Vagina (tissue), 2 donors: ENCODE data around the gene NEXMIF. TPM values are rescaled to one million over a fixed set of nuclear protein-coding genes. Genes with fewer than 3 reads are reported as not detected.
"Not testable (repeated sequence)": the region's sequence is repeated elsewhere in the genome, so short reads cannot be mapped to it uniquely, and the experiment has no call there.

ENCODE experiments used
- DNase-seq, 2 donors: peaks; one replicate each; pipeline ENCODE4 v3.0.0-alpha.2; 2017; ENCODE audit errors: extremely low spot score in 2 of 2
- H3K27ac ChIP-seq: fragments of 200-600 bp; sonication (generic); one replicate; pipeline ENCODE4 v1.5.1; 2019
- H3K27me3 ChIP-seq: fragments of 200-600 bp; sonication (generic); one replicate; pipeline ENCODE4 v1.5.1; 2019
- H3K36me3 ChIP-seq, 2 donors: fragments of 200-600 bp; sonication (generic); one replicate each; pipeline ENCODE4 v1.5.1; 2017 to 2019
- H3K4me1 ChIP-seq: fragments of 200-600 bp; sonication (generic); one replicate; pipeline ENCODE4 v1.5.1; 2019
- H3K4me3 ChIP-seq, 2 donors: fragments of 200-600 bp; sonication (generic); 1 replicate in 1 of 2; 2 replicates in 1 of 2; pipeline ENCODE4 v1.5.1; 2016 to 2019
- H3K9me3 ChIP-seq: fragments of 200-600 bp; sonication (generic); one replicate; pipeline ENCODE4 v1.5.1; 2019
- CTCF ChIP-seq, 3 experiments: fragments of 450-650 bp in 2 of 3; fragments of 200-600 bp in 1 of 3; sonication (generic) in 1 of 3; IDR thresholded peaks; one replicate each; pipeline ENCODE4 v1.5.1; 2017 to 2019; ENCODE audit warnings: antibody characterized with exemption in 3 of 3, mild to moderate bottlenecking in 2 of 3, moderate library complexity in 2 of 3
- POLR2A ChIP-seq, 2 donors: fragments of 450-650 bp; IDR thresholded peaks; one replicate each; pipeline ENCODE4 v1.6.1; 2017; ENCODE audit warnings: antibody characterized with exemption in 2 of 2, mild to moderate bottlenecking in 2 of 2, moderate library complexity in 2 of 2
- POLR2AphosphoS5 ChIP-seq, 2 donors: sonication (generic); formaldehyde crosslinking; IDR thresholded peaks; one replicate each; pipeline ENCODE4 v1.9.0; 2017; ENCODE audit warnings: antibody characterized with exemption in 2 of 2, mild to moderate bottlenecking in 2 of 2, low read depth in 1 of 2; ENCODE audit not compliant: insufficient read depth in 1 of 2
- intact Hi-C: fragments of 100-400 bp; cut with DNase I; formaldehyde crosslinking; loops from one replicate; pipeline ENCODE4 v1.15.1; 2023
- total RNA-seq: library from RNA; depleted of rRNA; stranded (reverse); fragments of >200 nt; gene quantifications from one replicate; pipeline ENCODE4 v1.2.3, GENCODE V29; 2016

Gene NEXMIF
- total RNA-seq, 1 donor from 2014 or later = 0.98 TPM

DNA sequence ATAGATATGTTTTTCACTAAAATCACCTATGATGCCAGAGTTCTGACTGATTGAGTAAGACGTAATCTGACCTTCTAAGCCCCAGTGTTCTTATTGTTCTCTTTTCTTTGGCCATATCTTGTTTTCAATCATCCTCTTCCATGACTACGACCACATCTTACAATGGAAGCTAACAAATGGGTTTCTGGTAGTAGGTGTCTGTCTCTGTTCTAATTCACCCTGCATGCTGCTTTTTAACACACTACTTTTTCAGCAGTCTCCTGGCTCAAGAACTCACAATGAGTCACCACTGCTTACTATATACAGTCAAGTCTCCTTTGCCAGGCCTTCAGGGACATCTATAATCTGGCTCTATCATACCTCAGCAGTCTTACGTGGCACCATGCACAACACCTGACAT lies 146.1 kb downstream of the NEXMIF start:
- H3K27ac ChIP-seq = no peak overlapping the region
- no peaks in the 10 kb centered on the region for H3K27me3 ChIP-seq
- H3K4me1 ChIP-seq = no peaks in the 10 kb centered on the region
- no peak for TF ChIP-seq CTCF (IDR thresholded peaks at IDR 0.05)
- no peak for TF ChIP-seq POLR2AphosphoS5 (IDR thresholded peaks at IDR 0.05; ENCODE audit: insufficient read depth in 1 of 2, low read depth in 1 of 2)
- no peak for TF ChIP-seq POLR2A (IDR thresholded peaks at IDR 0.05)
- no peak overlapping the region for H3K4me3 ChIP-seq
- no peaks in the 10 kb centered on the region for H3K36me3 ChIP-seq
- intact Hi-C loops = no loop called here
- H3K9me3 ChIP-seq = no peaks in the 10 kb centered on the region
- no peak for DNase-seq

- no peak for DNase-seq
- Histone ChIP-seq H3K27me3 (no peaks in the 10 kb centered on the region), H3K9me3 (no peaks in the 10 kb centered on the region), H3K36me3 (no peaks in the 10 kb centered on the region), H3K27ac (no peak overlapping the region), H3K4me1 (no peaks in the 10 kb centered on the region), H3K4me3 (no peak overlapping the region)
- no peak for TF ChIP-seq POLR2AphosphoS5 (IDR thresholded peaks at IDR 0.05; ENCODE audit: insufficient read depth in 1 of 2, low read depth in 1 of 2)
- no peak for TF ChIP-seq CTCF (IDR thresholded peaks at IDR 0.05)
- TF ChIP-seq POLR2A (IDR thresholded peaks at IDR 0.05) = no peak
- intact Hi-C loops = no loop called here
Measured at GRCh38 chrX:74774988-74775387, 150.3 kb downstream of the NEXMIF start.

GRCh38 chrX:74736450-74736849 lies 188.8 kb downstream of the NEXMIF start:
- H3K4me3 ChIP-seq = no peak overlapping the region
- no peaks in the 10 kb centered on the region for H3K36me3 ChIP-seq
- H3K4me1 ChIP-seq = no peaks in the 10 kb centered on the region
- H3K9me3 ChIP-seq = no peaks in the 10 kb centered on the region
- no peak overlapping the region for H3K27ac ChIP-seq
- intact Hi-C loops = no loop called here
- TF ChIP-seq POLR2AphosphoS5 (IDR thresholded peaks at IDR 0.05; ENCODE audit: insufficient read depth in 1 of 2, low read depth in 1 of 2) (no peak), CTCF (IDR thresholded peaks at IDR 0.05) (no peak)
- DNase-seq = no peak
- H3K27me3 ChIP-seq = no peaks in the 10 kb centered on the region

- Histone ChIP-seq H3K9me3 (no peaks in the 10 kb centered on the region), H3K27ac (no peak overlapping the region), H3K36me3 (no peaks in the 10 kb centered on the region), H3K27me3 (no peaks in the 10 kb centered on the region), H3K4me1 (no peaks in the 10 kb centered on the region), H3K4me3 (no peak overlapping the region)
- DNase-seq = no peak
- TF ChIP-seq POLR2A (IDR thresholded peaks at IDR 0.05) = no peak
- TF ChIP-seq POLR2AphosphoS5 (IDR thresholded peaks at IDR 0.05; ENCODE audit: insufficient read depth in 1 of 2, low read depth in 1 of 2) = no peak
- no peak for TF ChIP-seq CTCF (IDR thresholded peaks at IDR 0.05)
- intact Hi-C loops = no loop called here
Measured at GRCh38 chrX:74705269-74705668, 220.0 kb downstream of the NEXMIF start.

- H3K36me3 ChIP-seq, H3K4me3 ChIP-seq, intact Hi-C loops, H3K9me3 ChIP-seq, H3K27me3 ChIP-seq, H3K27ac ChIP-seq, DNase-seq, H3K4me1 ChIP-seq: not testable (repeated sequence)
Measured at GRCh38 chrX:74701343-74701742, 223.9 kb downstream of the NEXMIF start.

- Histone ChIP-seq H3K9me3 (no peaks in the 10 kb centered on the region), H3K27me3 (no peaks in the 10 kb centered on the region), H3K4me3 (no peak overlapping the region), H3K27ac (no peak overlapping the region), H3K4me1 (no peaks in the 10 kb centered on the region), H3K36me3 (no peaks in the 10 kb centered on the region)
- DNase-seq = no peak
- TF ChIP-seq POLR2A (IDR thresholded peaks at IDR 0.05) (no peak), POLR2AphosphoS5 (IDR thresholded peaks at IDR 0.05; ENCODE audit: insufficient read depth in 1 of 2, low read depth in 1 of 2) (no peak), CTCF (IDR thresholded peaks at IDR 0.05) (no peak)
- intact Hi-C loops = no loop called here
Measured at GRCh38 chrX:74684466-74684865, 240.8 kb downstream of the NEXMIF start.
